ENCODE results near the gene TRPV6. TPM values are rescaled to one million over a fixed set of nuclear protein-coding genes. Genes with fewer than 3 reads are reported as not detected.

Gene TRPV6
- total RNA-seq, 1 donor from 2014 or later = 7.6 TPM

- Histone ChIP-seq H3K27me3 (ENCODE audit: control insufficient read depth, insufficient read depth, low read length) (no peaks in the 10 kb centered on the region), H3K4me3 (ENCODE audit: low read depth, low read length) (no peak overlapping the region), H3K36me3 (ENCODE audit: control insufficient read depth, insufficient read depth, low read length) (no peaks in the 10 kb centered on the region)
- TF ChIP-seq, protein P1, sequence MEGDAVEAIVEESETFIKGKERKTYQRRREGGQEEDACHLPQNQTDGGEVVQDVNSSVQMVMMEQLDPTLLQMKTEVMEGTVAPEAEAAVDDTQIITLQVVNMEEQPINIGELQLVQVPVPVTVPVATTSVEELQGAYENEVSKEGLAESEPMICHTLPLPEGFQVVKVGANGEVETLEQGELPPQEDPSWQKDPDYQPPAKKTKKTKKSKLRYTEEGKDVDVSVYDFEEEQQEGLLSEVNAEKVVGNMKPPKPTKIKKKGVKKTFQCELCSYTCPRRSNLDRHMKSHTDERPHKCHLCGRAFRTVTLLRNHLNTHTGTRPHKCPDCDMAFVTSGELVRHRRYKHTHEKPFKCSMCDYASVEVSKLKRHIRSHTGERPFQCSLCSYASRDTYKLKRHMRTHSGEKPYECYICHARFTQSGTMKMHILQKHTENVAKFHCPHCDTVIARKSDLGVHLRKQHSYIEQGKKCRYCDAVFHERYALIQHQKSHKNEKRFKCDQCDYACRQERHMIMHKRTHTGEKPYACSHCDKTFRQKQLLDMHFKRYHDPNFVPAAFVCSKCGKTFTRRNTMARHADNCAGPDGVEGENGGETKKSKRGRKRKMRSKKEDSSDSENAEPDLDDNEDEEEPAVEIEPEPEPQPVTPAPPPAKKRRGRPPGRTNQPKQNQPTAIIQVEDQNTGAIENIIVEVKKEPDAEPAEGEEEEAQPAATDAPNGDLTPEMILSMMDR (IDR thresholded peaks at IDR 0.05; ENCODE audit: insufficient read depth, low read length, poor library complexity, severe bottlenecking) = no peak
- DNase-seq (ENCODE audit: low read depth) = no peak
Measured at GRCh38 chr7:142887282-142888015, 1.9 kb upstream of the TRPV6 start.

- Histone ChIP-seq H3K36me3 (ENCODE audit: control insufficient read depth, insufficient read depth, low read length) (no peaks in the 10 kb centered on the region), H3K27me3 (ENCODE audit: control insufficient read depth, insufficient read depth, low read length) (no peaks in the 10 kb centered on the region), H3K4me3 (ENCODE audit: low read depth, low read length) (no peak overlapping the region)
- TF ChIP-seq, protein P1 (IDR thresholded peaks at IDR 0.05; ENCODE audit: insufficient read depth, low read length, poor library complexity, severe bottlenecking) = no peak
- no peak for DNase-seq (ENCODE audit: low read depth)
Measured at GRCh38 chr7:142886866-142887265, 1.3 kb upstream of the TRPV6 start.

DNA sequence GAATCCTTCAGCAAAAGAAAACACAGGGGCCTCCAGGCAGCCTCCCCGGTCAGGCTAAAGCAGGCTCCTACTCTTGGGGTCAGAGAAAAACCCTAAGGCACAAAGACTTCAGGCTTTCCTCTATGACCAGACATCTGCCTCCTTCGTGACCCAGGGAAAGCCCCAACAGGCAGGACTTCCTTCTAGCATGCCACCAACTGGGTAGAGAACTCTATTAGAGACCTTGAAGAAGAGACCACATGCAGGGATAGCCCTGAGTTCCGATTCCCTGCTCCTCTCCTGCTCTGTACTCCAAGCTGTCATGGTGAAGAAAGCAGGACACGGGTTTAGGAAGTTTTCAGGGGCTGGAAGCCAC, 1.3 kb downstream of the TRPV6 start:
- DNase-seq (ENCODE audit: low read depth) = no peak
- TF ChIP-seq, protein P1 (IDR thresholded peaks at IDR 0.05; ENCODE audit: insufficient read depth, low read length, poor library complexity, severe bottlenecking) = no peak
- Histone ChIP-seq H3K27me3 (ENCODE audit: control insufficient read depth, insufficient read depth, low read length) (no peaks in the 10 kb centered on the region), H3K4me3 (ENCODE audit: low read depth, low read length) (no peak overlapping the region), H3K36me3 (ENCODE audit: control insufficient read depth, insufficient read depth, low read length) (no peaks in the 10 kb centered on the region)

DNA sequence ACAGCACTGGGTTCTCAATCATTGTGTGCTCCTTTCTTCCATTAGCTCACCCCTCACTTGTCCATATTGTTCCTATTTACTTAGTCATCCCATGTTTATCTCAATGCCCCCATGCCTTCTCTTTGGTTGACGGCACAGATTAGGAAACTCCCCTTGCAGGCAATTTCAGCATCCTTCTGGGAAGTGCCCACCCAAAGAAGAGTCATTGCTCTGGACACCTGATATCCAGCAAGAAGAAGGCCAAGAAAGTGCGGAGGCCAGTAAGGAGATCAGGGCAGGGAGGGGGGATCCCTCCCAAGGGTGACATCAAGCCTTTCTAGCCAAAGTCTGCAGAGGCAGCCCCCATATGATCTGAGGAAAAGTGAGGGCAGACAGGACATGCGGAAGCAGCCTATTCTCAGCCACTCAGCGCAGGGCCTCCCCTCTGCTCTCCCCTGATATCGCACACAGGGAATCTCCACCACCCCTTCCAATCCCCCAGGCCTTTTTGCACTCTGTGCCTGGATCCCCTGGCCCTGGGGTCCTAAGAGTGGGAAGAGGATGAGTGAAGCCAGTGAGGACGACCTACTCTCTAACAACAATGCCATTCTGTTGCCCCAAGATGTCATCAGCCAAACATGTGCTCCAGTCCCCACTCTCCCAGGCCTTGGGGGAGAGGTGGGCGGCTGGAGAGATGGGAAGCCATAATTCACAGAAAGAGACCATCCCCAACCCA, 1.8 kb downstream of the TRPV6 start:
- H3K4me3 ChIP-seq (ENCODE audit: low read depth, low read length) = no peak overlapping the region
- DNase-seq (ENCODE audit: low read depth) = no peak

GRCh38 chr7:142883145-142883544, 2.4 kb downstream of the TRPV6 start:
- H3K4me3 ChIP-seq (ENCODE audit: low read depth, low read length) = no peak overlapping the region
- TF ChIP-seq, protein P1 (IDR thresholded peaks at IDR 0.05; ENCODE audit: insufficient read depth, low read length, poor library complexity, severe bottlenecking) = no peak
- no peak for DNase-seq (ENCODE audit: low read depth)
- no peaks in the 10 kb centered on the region for H3K27me3 ChIP-seq (ENCODE audit: control insufficient read depth, insufficient read depth, low read length)
- no peaks in the 10 kb centered on the region for H3K36me3 ChIP-seq (ENCODE audit: control insufficient read depth, insufficient read depth, low read length)

More for the DNA sequence above, 1.8 kb downstream of the TRPV6 start:
- Histone ChIP-seq H3K27me3 (ENCODE audit: control insufficient read depth, insufficient read depth, low read length) (no peaks in the 10 kb centered on the region), H3K36me3 (ENCODE audit: control insufficient read depth, insufficient read depth, low read length) (no peaks in the 10 kb centered on the region)
- TF ChIP-seq, protein P1 (IDR thresholded peaks at IDR 0.05; ENCODE audit: insufficient read depth, low read length, poor library complexity, severe bottlenecking) = no peak
